Prostate gland (tissue), 2 donors: ENCODE measurements around the gene RUNX2. TPM values are rescaled to one million over a fixed set of nuclear protein-coding genes. Genes with fewer than 3 reads are reported as not detected.

Source experiments
- DNase-seq: peaks from one replicate; pipeline ENCODE4 v3.0.0-alpha.2; 2019; ENCODE audit warnings: low spot score
- H3K27ac ChIP-seq, 2 donors: fragments of 200-600 bp; sonication (generic); 2 replicates each; pipeline ENCODE4 v1.5.1; 2017 to 2019
- H3K27me3 ChIP-seq: fragments of 200-600 bp; sonication (generic); replicated peaks from 2 replicates; pipeline ENCODE4 v1.5.1; 2019; ENCODE audit not compliant: insufficient read depth
- H3K36me3 ChIP-seq, 2 donors: fragments of 200-600 bp; sonication (generic); 1 replicate in 1 of 2; 2 replicates in 1 of 2; pipeline versions ENCODE4 v1.5.1 to v1.8.1; 2017 to 2019
- H3K4me1 ChIP-seq: fragments of 200-600 bp; sonication (generic); replicated peaks from 2 replicates; pipeline ENCODE4 v1.5.1; 2019
- H3K4me3 ChIP-seq, 2 donors: fragments of 200-600 bp; sonication (generic); 2 replicates each; pipeline ENCODE4 v1.5.1; 2017 to 2019
- H3K9me3 ChIP-seq: fragments of 200-600 bp; sonication (generic); 2 replicates; pipeline ENCODE4 v1.5.1; 2017
- CTCF ChIP-seq, 4 experiments: fragments of 200-600 bp in 2 of 4; fragments of 450-650 bp in 2 of 4; sonication (generic) in 2 of 4; IDR thresholded peaks; 1 replicate in 3 of 4; 2 replicates in 1 of 4; pipeline ENCODE4 v1.5.1; 2016 to 2019; ENCODE audit warnings: antibody characterized with exemption in 4 of 4, mild to moderate bottlenecking in 2 of 4, moderate library complexity in 2 of 4
- POLR2A ChIP-seq: fragments of 450-650 bp; IDR thresholded peaks from one replicate; pipeline ENCODE4 v1.6.1; 2016; ENCODE audit warnings: antibody characterized with exemption, mild to moderate bottlenecking
- POLR2AphosphoS5 ChIP-seq: sonication (generic); formaldehyde crosslinking; IDR thresholded peaks from one replicate; pipeline ENCODE4 v1.6.1; 2017; ENCODE audit warnings: antibody characterized with exemption
- WGBS: methylation state at CpG from one replicate; pipeline ENCODE4 v1.1.5; 2018; 5-methylcytosine and 5-hydroxymethylcytosine counted together
- intact Hi-C: fragments of 100-400 bp; cut with DNase I; formaldehyde crosslinking; loops from one replicate; pipeline ENCODE4 v1.14.2; 2022
- total RNA-seq, 2 donors: library from RNA; depleted of rRNA; stranded (reverse); fragments of >200 nt; gene quantifications; one replicate each; pipeline ENCODE4 v1.1.0, GENCODE V29; 2016

Gene RUNX2
- total RNA-seq, 2 donors from 2014 or later = 9.2 to 10.7 TPM

GRCh38 chr6:45400021-45400420, 71.9 kb downstream of the RUNX2 start:
- 89% methylated on average over 2 of the region's 2 CpGs for WGBS
- intact Hi-C loops = no loop called here
- peaks cover 2% of the 10 kb centered on the region for H3K27me3 ChIP-seq
- H3K36me3 ChIP-seq = no peaks in the 10 kb centered on the region
- no peak overlapping the region for H3K4me3 ChIP-seq
- no peaks in the 10 kb centered on the region for H3K4me1 ChIP-seq
- no peak overlapping the region for H3K27ac ChIP-seq
- DNase-seq = no peak
- no peaks in the 10 kb centered on the region for H3K9me3 ChIP-seq
- TF ChIP-seq POLR2A (no peak), POLR2AphosphoS5 (no peak)

- Histone ChIP-seq H3K4me1 (no peaks in the 10 kb centered on the region), H3K27ac (no peak overlapping the region), H3K27me3 (no peaks in the 10 kb centered on the region), H3K36me3 (no peaks in the 10 kb centered on the region), H3K4me3 (no peak overlapping the region), H3K9me3 (no peaks in the 10 kb centered on the region)
- 47% methylated on average over 5 of the region's 5 CpGs for WGBS
- TF ChIP-seq CTCF (IDR thresholded peaks at IDR 0.05) = no peak
- TF ChIP-seq POLR2AphosphoS5 = no peak
- no peak for TF ChIP-seq POLR2A
- intact Hi-C loops = no loop called here
- peak; percentile 12 for DNase-seq
Measured at GRCh38 chr6:45411959-45412358, 83.8 kb downstream of the RUNX2 start.

GRCh38 chr6:45415315-45415714, 87.2 kb downstream of the RUNX2 start:
- Histone ChIP-seq H3K4me1 (no peaks in the 10 kb centered on the region), H3K27ac (no peak overlapping the region), H3K4me3 (no peak overlapping the region), H3K27me3 (no peaks in the 10 kb centered on the region), H3K9me3 (no peaks in the 10 kb centered on the region), H3K36me3 (no peaks in the 10 kb centered on the region)
- TF ChIP-seq POLR2A = no peak
- no peak for TF ChIP-seq POLR2AphosphoS5
- no peak for TF ChIP-seq CTCF (IDR thresholded peaks at IDR 0.05)
- intact Hi-C loops = no loop called here
- DNase-seq = peak; percentile 9
- 22% methylated on average over 2 of the region's 2 CpGs for WGBS

- Histone ChIP-seq H3K4me1 (no peaks in the 10 kb centered on the region), H3K36me3 (no peaks in the 10 kb centered on the region), H3K9me3 (no peaks in the 10 kb centered on the region), H3K4me3 (no peak overlapping the region), H3K27me3 (no peaks in the 10 kb centered on the region), H3K27ac (no peak overlapping the region)
- WGBS = 54% methylated on average over 3 of the region's 3 CpGs
- intact Hi-C loops = no loop called here
- no peak for TF ChIP-seq POLR2AphosphoS5
- TF ChIP-seq POLR2A = no peak
- TF ChIP-seq CTCF (IDR thresholded peaks at IDR 0.05) = no peak
- no peak for DNase-seq
Measured at GRCh38 chr6:45415788-45416518, 87.8 kb downstream of the RUNX2 start.

DNA sequence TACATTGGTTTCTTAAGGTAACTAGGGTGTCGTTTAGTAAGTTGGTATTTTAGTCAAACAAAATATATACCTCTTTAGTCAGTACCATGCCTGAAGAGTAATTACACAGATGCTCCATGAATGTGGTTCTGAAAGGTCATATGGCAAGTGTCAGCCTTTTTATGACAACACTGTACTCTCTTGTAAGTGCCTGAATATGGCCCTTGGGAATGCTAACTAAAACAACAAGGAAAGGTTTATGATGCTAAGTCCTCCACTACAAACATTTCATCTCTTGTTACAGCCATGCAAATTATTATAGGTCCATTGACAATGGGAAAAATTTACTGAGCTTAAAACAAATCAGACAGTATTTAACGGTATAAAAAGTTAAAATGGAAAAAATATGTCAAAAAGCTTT, 88.6 kb downstream of the RUNX2 start:
- 63% methylated on average over 2 of the region's 2 CpGs for WGBS
- no peak for TF ChIP-seq CTCF (IDR thresholded peaks at IDR 0.05)
- no peak for TF ChIP-seq POLR2AphosphoS5
- TF ChIP-seq POLR2A = no peak
- no peaks in the 10 kb centered on the region for H3K9me3 ChIP-seq
- no peak for DNase-seq
- H3K4me3 ChIP-seq = no peak overlapping the region
- H3K27me3 ChIP-seq = no peaks in the 10 kb centered on the region
- H3K27ac ChIP-seq = no peak overlapping the region
- H3K36me3 ChIP-seq = no peaks in the 10 kb centered on the region
- intact Hi-C loops = no loop called here
- H3K4me1 ChIP-seq = no peaks in the 10 kb centered on the region
